Stimulated activated CD4-positive, alpha-beta T cell treated with anti-CD3 and anti-CD28 coated beads, Interleukin-15, amount 100 ng/mL, for 1 hour (primary cell): ENCODE data around the gene HBB.
"Not testable (repeated sequence)": the region's sequence is repeated elsewhere in the genome, so short reads cannot be mapped to it uniquely, and the experiment has no call there.

Experiments used
- DNase-seq, 2 donors: peaks; one replicate each; pipeline ENCODE4 v3.0.0-alpha.2; 2020; ENCODE audit warnings: low read depth in 1 of 2, low spot score in 1 of 2

Gene HBB

GRCh38 chr11:5226732-5227310 is at the start of gene HBB:
Gene HBB (minus strand): TSS chr11:5227071. CDS start chr11:5227021, 50 bp downstream.
- DNase-seq, result no peak

- no peak for DNase-seq
Observed at GRCh38 chr11:5275369-5276110, 48.7 kb upstream of the HBB start.

GRCh38 chr11:5274395-5274794 is 47.5 kb upstream of the HBB start:
- DNase-seq, result no peak

GRCh38 chr11:5272395-5273017 is 45.6 kb upstream of the HBB start:
- DNase-seq, result no peak

- no peak for DNase-seq
Observed at GRCh38 chr11:5269715-5270147, 42.9 kb upstream of the HBB start, which contains the start of gene HBE1. Gene HBE1 (minus strand): TSS chr11:5269945. CDS start chr11:5269890, 55 bp downstream.

DNA sequence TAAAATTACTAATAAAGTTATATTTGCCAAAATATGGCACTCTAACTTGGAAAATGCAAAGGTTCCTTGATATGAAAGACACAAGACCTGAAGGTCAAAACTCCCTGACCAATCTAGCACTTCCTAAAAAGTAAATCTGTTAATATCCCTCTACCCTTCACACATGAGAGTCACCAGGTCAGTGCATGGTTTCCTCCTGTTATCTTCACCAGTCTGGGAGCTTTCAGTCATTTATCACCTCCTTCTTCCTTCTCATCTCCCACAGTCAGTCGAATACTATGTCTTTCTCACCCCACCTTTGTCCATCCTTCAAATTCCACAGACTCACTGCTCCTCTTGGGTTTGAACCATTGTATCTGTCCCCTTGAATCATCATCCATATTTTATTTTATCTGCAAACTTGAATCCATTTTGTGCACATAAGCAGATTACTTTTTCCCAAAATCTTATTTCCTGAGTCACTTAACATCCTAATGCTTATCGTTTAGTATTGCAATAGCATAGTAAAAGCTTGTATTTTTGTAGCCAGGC is 40.2 kb upstream of the HBB start:
- DNase-seq, result no peak

- DNase-seq, result no peak
Observed at GRCh38 chr11:5266609-5267008, 39.7 kb upstream of the HBB start.

- no peak for DNase-seq
Observed at GRCh38 chr11:5265832-5266231, 39.0 kb upstream of the HBB start.

GRCh38 chr11:5258543-5259262 is 31.8 kb upstream of the HBB start:
- DNase-seq, result no peak

GRCh38 chr11:5257296-5257695 is 30.4 kb upstream of the HBB start:
- DNase-seq, result no peak

- DNase-seq, result not testable (repeated sequence)
Observed at GRCh38 chr11:5254646-5255413, 28.0 kb upstream of the HBB start, which contains the start of gene HBG2. Gene HBG2 (minus strand): TSS chr11:5254781. CDS start chr11:5254728, 53 bp downstream.

DNA sequence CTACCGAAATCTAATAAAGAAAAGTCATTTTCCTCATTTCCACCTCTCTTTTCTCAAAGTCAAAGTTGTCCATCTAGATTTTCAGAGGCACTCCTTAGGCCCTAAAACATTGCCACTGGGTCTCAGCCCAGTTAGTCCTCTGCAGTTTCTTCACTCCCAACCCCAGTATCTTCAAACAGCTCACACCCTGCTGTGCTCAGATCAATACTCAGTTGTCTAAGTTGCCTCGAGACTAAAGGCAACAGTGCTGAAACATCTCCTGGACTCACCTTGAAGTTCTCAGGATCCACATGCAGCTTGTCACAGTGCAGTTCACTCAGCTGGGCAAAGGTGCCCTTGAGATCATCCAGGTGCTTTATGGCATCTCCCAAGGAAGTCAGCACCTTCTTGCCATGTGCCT is 27.2 kb upstream of the HBB start:
- DNase-seq, result not testable (repeated sequence)

- not testable (repeated sequence) for DNase-seq
Observed at GRCh38 chr11:5253440-5253839, 26.6 kb upstream of the HBB start.

- no peak for DNase-seq
Observed at GRCh38 chr11:5252919-5253265, 26.0 kb upstream of the HBB start.

- no peak for DNase-seq
Observed at GRCh38 chr11:5252192-5252918, 25.5 kb upstream of the HBB start.

GRCh38 chr11:5251746-5252145 is 24.9 kb upstream of the HBB start:
- DNase-seq, result no peak

DNA sequence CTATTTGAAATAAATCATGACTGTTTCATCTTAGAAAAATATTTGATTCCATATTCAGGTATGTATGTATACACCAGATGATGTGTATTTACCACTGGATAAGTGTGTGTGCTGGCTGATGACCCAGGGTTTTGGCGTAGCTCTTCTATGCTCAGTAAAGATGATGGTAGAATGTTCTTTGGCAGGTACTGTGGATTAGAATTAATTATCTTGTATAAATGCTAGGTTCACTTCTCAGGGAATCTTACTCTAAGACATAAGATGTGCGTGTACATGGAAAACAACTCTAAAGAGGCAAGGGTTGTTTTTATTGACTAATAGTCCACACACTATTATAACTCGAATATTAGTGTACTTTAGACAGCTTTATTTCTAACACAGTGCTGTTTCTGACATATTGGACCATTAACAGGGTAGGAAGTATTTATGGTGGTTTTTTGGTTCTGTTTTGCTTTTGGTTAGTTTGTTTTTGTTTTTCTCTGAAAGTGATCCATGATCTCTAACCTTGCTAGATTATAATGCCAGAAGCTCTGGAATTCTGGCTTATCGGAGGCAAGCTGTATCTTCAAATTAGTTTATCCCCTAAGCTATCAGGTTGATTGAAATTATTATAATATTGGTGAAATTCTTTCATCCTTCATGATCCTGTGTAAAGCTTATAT is 23.8 kb upstream of the HBB start:
- no peak for DNase-seq

- DNase-seq, result not testable (repeated sequence)
Observed at GRCh38 chr11:5249807-5250396, 23.0 kb upstream of the HBB start, which contains the start of gene HBG1. Gene HBG1 (minus strand): TSS chr11:5249857. CDS start chr11:5249804, 53 bp downstream.

GRCh38 chr11:5248498-5248897 is 21.6 kb upstream of the HBB start:
- DNase-seq, result not testable (repeated sequence)
